Measurements from ENCODE around the gene PPARA. TPM values are rescaled to one million over a fixed set of nuclear protein-coding genes. Genes with fewer than 3 reads are reported as not detected.

PPARA gene
- total and polyA plus RNA-seq, 2 experiments from 2014 or later: 8.7 to 14.4 TPM

DNA sequence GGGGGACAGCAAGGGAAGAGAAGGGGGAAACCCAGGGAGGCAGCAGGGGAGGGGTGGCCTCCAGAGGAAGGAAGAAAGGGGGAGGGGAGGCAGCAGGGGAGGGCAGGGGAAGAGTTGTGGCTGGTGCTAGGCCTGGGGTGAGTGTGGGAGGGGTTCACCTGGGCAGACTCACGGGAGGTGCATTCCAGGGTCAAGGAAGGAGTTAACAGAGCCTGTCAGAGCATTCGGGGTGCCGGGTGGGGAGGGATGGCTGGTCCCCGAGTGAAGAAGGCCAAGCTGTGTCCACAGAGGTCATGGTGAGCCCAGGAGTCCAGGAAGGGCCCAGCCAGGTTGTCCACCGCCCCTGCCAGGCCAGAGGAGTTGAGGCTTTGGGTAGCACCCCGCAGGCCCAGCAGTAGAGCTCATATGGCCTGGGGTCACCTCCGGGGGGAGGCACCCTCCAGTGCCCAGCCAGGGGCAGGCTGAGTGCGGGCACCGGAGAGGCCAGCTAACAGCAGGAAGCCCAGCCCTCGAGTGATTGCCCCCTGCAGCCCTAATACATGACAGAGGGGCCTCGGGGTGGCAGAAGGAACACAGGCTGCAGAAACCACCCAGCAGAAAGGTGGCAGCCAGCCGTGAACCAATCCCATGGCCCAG, 31.1 kb upstream of the PPARA start:
- peak; percentile 25 for DNase-seq
- H3K4me1 ChIP-seq (ENCODE audit: insufficient read depth): peaks cover 18% of the 10 kb centered on the region
- TF ChIP-seq EZH2phosphoT487 (IDR thresholded peaks at IDR 0.05; ENCODE audit: insufficient read depth, low read depth) (no peak), EZH2 (IDR thresholded peaks at IDR 0.05; ENCODE audit: insufficient read depth, poor library complexity, severe bottlenecking) (no peak)
- in situ Hi-C loops (cut with MboI): no loop called here
- no peaks in the 10 kb centered on the region for H3K9me2 ChIP-seq (ENCODE audit: insufficient read depth)
- 51 to 55% methylated on average over 8 to 12 of the region's 12 CpGs for WGBS, 2 experiments (ENCODE audit: low coverage in 1 of 2, low lambda C conversion rate in 2 of 2, missing lambda C conversion rate in 2 of 2)
- no peak overlapping the region for H3K4me3 ChIP-seq
- H3K79me2 ChIP-seq (ENCODE audit: insufficient read depth): no peaks in the 10 kb centered on the region
- no peaks in the 10 kb centered on the region for H3K9me3 ChIP-seq (ENCODE audit: low read depth)
- H3K36me3 ChIP-seq (ENCODE audit: low read depth): peaks cover under 1% of the 10 kb centered on the region; the same call in 1 of the 2 replicates
- peak overlapping the region; percentile 70; the same call in 1 of the 2 replicates for H3K9ac ChIP-seq
- peak overlapping the region; percentile 79 for H3K27ac ChIP-seq
- H3K27me3 ChIP-seq (replicated peaks; ENCODE audit: insufficient read depth): no peaks in the 10 kb centered on the region
- H2AFZ ChIP-seq: no peak overlapping the region
- H4K20me1 ChIP-seq (ENCODE audit: insufficient read depth): no peaks in the 10 kb centered on the region
- H3K4me2 ChIP-seq (ENCODE audit: unreplicated experiment): no peak overlapping the region
- peaks cover 56% of the 10 kb centered on the region for H3F3A ChIP-seq (ENCODE audit: insufficient read depth)

DNA sequence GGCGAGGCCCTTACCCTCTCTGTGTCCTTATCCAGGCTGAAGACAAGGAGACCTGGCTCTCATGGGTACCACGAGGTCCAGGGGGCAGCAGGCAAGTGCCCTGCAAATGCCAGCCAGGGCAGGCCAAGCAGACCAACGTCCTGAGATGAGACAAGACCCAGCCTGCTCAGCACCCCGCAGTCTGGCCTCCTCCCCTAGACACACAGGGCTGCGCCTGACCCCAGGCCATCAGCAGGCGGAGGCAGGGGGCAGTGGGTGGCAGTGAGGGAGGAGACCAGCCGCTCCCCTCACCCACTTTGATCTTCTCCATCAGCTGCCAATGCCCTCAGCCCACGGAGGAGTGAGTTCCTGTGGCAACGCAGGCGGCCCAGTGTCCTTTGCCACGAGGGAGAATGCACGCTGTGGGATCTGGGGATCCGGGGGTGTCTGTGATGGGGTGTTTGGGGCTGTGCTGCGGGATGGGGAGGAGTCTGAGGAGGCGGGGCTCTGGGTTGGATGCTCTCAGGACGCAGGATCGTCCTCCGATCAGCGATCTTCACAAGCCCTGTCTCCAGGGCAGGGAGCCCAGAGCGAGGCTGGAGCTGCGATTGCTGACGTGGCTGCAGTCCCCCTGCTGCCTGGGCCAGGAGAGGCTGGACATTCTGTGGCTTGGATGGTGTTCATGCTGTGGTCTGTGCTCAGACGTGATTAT, 30.5 kb upstream of the PPARA start:
- H3K9me3 ChIP-seq (ENCODE audit: low read depth): no peaks in the 10 kb centered on the region
- peak; percentile 95 for DNase-seq
- WGBS, 2 experiments (ENCODE audit: low coverage in 1 of 2, low lambda C conversion rate in 2 of 2, missing lambda C conversion rate in 2 of 2): 13 to 15% methylated on average over 23 of the region's 23 CpGs
- TF ChIP-seq EZH2phosphoT487 (IDR thresholded peaks at IDR 0.05; ENCODE audit: insufficient read depth, low read depth): no peak
- no peak for TF ChIP-seq EZH2 (IDR thresholded peaks at IDR 0.05; ENCODE audit: insufficient read depth, poor library complexity, severe bottlenecking)
- H3F3A ChIP-seq (ENCODE audit: insufficient read depth): peaks cover 49% of the 10 kb centered on the region
- H3K27me3 ChIP-seq (replicated peaks; ENCODE audit: insufficient read depth): no peaks in the 10 kb centered on the region
- no peaks in the 10 kb centered on the region for H3K36me3 ChIP-seq (ENCODE audit: low read depth)
- H3K4me2 ChIP-seq (ENCODE audit: unreplicated experiment): no peak overlapping the region
- H3K9ac ChIP-seq: peak overlapping the region; percentile 70
- no peak overlapping the region for H3K4me3 ChIP-seq
- H2AFZ ChIP-seq: 0 out of 2 replicates have a peak overlapping the region, but pooled peaks have one; percentile 39
- no peaks in the 10 kb centered on the region for H3K79me2 ChIP-seq (ENCODE audit: insufficient read depth)
- no peaks in the 10 kb centered on the region for H4K20me1 ChIP-seq (ENCODE audit: insufficient read depth)
- H3K27ac ChIP-seq: peak overlapping the region; percentile 79
- peaks cover 18% of the 10 kb centered on the region for H3K4me1 ChIP-seq (ENCODE audit: insufficient read depth)
- no peaks in the 10 kb centered on the region for H3K9me2 ChIP-seq (ENCODE audit: insufficient read depth)
- in situ Hi-C loops (cut with MboI): loop anchor here (5.0 kb wide), 1 partner anchor 192 kb away; no protein-coding TSS in a partner anchor

DNA sequence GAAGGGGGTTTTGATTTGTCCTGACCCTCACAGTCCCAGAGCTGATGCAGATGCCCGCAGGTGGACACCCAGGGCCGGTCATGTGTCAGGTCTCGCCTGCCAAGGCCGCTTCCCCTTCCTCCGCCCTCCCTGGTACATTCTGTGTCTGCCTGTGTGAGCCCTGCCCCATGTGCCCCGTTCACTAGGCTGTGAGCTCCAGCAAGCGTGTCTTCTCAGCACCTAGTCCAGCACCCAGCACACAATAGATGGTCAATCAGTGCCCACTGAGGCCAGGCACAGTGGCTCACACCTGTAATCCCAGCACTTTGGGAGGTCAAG, 29.9 kb upstream of the PPARA start:
- H3K4me1 ChIP-seq (ENCODE audit: insufficient read depth): peaks cover 14% of the 10 kb centered on the region
- no peaks in the 10 kb centered on the region for H4K20me1 ChIP-seq (ENCODE audit: insufficient read depth)
- H3K9me3 ChIP-seq (ENCODE audit: low read depth): no peaks in the 10 kb centered on the region
- peak overlapping the region; percentile 79 for H3K27ac ChIP-seq
- peak overlapping the region; percentile 70 for H3K9ac ChIP-seq
- H3K27me3 ChIP-seq (replicated peaks; ENCODE audit: insufficient read depth): no peaks in the 10 kb centered on the region
- no peak for TF ChIP-seq EZH2phosphoT487 (IDR thresholded peaks at IDR 0.05; ENCODE audit: insufficient read depth, low read depth)
- no peak for TF ChIP-seq EZH2 (IDR thresholded peaks at IDR 0.05; ENCODE audit: insufficient read depth, poor library complexity, severe bottlenecking)
- in situ Hi-C loops (cut with MboI): loop anchor here (5.0 kb wide), 1 partner anchor 192 kb away; no protein-coding TSS in a partner anchor
- WGBS, 2 experiments (ENCODE audit: low coverage in 1 of 2, low lambda C conversion rate in 2 of 2, missing lambda C conversion rate in 2 of 2): 16 to 19% methylated on average over 7 of the region's 7 CpGs
- H3K79me2 ChIP-seq (ENCODE audit: insufficient read depth): no peaks in the 10 kb centered on the region
- H3K4me2 ChIP-seq (ENCODE audit: unreplicated experiment): no peak overlapping the region
- H3K9me2 ChIP-seq (ENCODE audit: insufficient read depth): no peaks in the 10 kb centered on the region
- peaks cover 44% of the 10 kb centered on the region for H3F3A ChIP-seq (ENCODE audit: insufficient read depth)
- H3K4me3 ChIP-seq: no peak overlapping the region
- no peak for DNase-seq
- H2AFZ ChIP-seq: 0 out of 2 replicates have a peak overlapping the region, but pooled peaks have one; percentile 39
- H3K36me3 ChIP-seq (ENCODE audit: low read depth): no peaks in the 10 kb centered on the region

DNA sequence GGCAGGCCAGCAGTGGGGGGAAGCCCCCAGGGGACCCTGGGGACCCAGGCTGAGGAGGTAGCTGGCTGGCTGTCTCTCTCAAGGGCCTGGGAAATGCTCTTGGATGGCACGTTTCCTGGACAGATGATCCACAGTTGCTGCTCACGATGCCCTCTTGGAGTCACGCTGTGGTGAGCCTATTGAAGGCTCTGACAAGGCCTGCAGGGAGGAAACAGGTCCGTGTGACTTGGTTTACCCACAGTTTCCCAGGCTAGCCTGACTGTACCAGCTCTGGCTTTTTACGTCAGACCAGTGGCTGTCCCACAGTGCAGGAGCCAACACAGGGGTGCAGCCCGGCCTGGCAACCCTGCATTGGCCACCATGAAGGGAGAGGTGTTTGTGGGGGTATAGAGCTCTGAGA, 29.2 kb upstream of the PPARA start:
- Histone ChIP-seq H3K79me2 (ENCODE audit: insufficient read depth) (no peaks in the 10 kb centered on the region), H3K27me3 (replicated peaks; ENCODE audit: insufficient read depth) (no peaks in the 10 kb centered on the region), H3K36me3 (ENCODE audit: low read depth) (no peaks in the 10 kb centered on the region), H3K9ac (no peak overlapping the region), H3K4me1 (ENCODE audit: insufficient read depth) (peaks cover 7% of the 10 kb centered on the region), H3K9me3 (ENCODE audit: low read depth) (no peaks in the 10 kb centered on the region), H3K27ac (peak overlapping the region; percentile 79; the same call in 1 of the 2 replicates), H3F3A (ENCODE audit: insufficient read depth) (peaks cover 37% of the 10 kb centered on the region), H3K4me3 (no peak overlapping the region), H3K4me2 (ENCODE audit: unreplicated experiment) (no peak overlapping the region), H4K20me1 (ENCODE audit: insufficient read depth) (no peaks in the 10 kb centered on the region), H2AFZ (no peak overlapping the region), H3K9me2 (ENCODE audit: insufficient read depth) (no peaks in the 10 kb centered on the region)
- DNase-seq: no peak
- WGBS, 2 experiments (ENCODE audit: low coverage in 1 of 2, low lambda C conversion rate in 2 of 2, missing lambda C conversion rate in 2 of 2): 81 to 82% methylated on average over 6 of the region's 6 CpGs
- TF ChIP-seq EZH2phosphoT487 (IDR thresholded peaks at IDR 0.05; ENCODE audit: insufficient read depth, low read depth) (no peak), EZH2 (IDR thresholded peaks at IDR 0.05; ENCODE audit: insufficient read depth, poor library complexity, severe bottlenecking) (no peak)
- in situ Hi-C loops (cut with MboI): loop anchor here (5.0 kb wide), 1 partner anchor 191 kb away; no protein-coding TSS in a partner anchor

Data from GM23248 (cell line).